H1 (cell line): Measurements from ENCODE around the gene NBEA. TPM values are rescaled to one million over a fixed set of nuclear protein-coding genes. Genes with fewer than 3 reads are reported as not detected.

Source experiments
- CTCF ChIA-PET: fragments of 300-600 bp; sonication (Branson Sonifier 250); formaldehyde crosslinking; loops from one replicate; lab custom pipeline; 2021; ENCODE audit not compliant: partially characterized antibody; lab: Charles Lee
- POLR2A ChIA-PET: fragments of 300-600 bp; sonication (Branson Sonifier 250); formaldehyde crosslinking; loops from one replicate; lab custom pipeline; 2021; ENCODE audit warnings: inconsistent platforms; ENCODE audit not compliant: partially characterized antibody; lab: Charles Lee
- DNase-seq, 2 experiments: peaks; one replicate each; pipeline versions ENCODE4 v3.0.0 to v3.0.0-alpha.2; 2010 to 2022; ENCODE audit warnings: low spot score in 2 of 2, low read depth in 1 of 2, mixed read lengths in 1 of 2
- FAIRE-seq: peaks from 2 replicates; lab custom pipeline; 2011; peaks lifted over from hg19 to GRCh38; lab: Jason Lieb, UNC
- H2AFZ ChIP-seq: 2 replicates; pipeline ENCODE4 v1.8.1; 2012; ENCODE audit warnings: low read length, inconsistent platforms
- H2AK5ac ChIP-seq: 2 replicates; pipeline ENCODE4 v1.6.1; 2013; ENCODE audit warnings: low read depth, low read length
- H2BK120ac ChIP-seq: replicated peaks from 2 replicates; pipeline ENCODE3; 2013; ENCODE audit warnings: low read depth, low read length, inconsistent platforms
- H2BK12ac ChIP-seq: 2 replicates; pipeline ENCODE4 v1.6.1; 2013; ENCODE audit warnings: low read depth, low read length
- H2BK15ac ChIP-seq: 2 replicates; pipeline ENCODE4 v1.6.1; 2013; ENCODE audit warnings: low read length
- H2BK20ac ChIP-seq: 2 replicates; pipeline ENCODE4 v1.6.1; 2013; ENCODE audit warnings: low read length
- H2BK5ac ChIP-seq: 2 replicates; pipeline ENCODE4 v1.6.1; 2013; ENCODE audit warnings: low read depth, low read length
- H3K14ac ChIP-seq: 2 replicates; pipeline ENCODE4 v1.6.1; 2013; ENCODE audit warnings: inconsistent platforms; ENCODE audit not compliant: insufficient read length
- H3K18ac ChIP-seq: 2 replicates; pipeline ENCODE4 v1.6.1; 2013; ENCODE audit warnings: low read length; ENCODE audit errors: extremely low read depth
- H3K23ac ChIP-seq: 2 replicates; pipeline ENCODE4 v1.6.1; 2013; ENCODE audit warnings: inconsistent platforms; ENCODE audit not compliant: insufficient read length
- H3K23me2 ChIP-seq: 2 replicates; pipeline ENCODE4 v1.6.1; 2013; ENCODE audit warnings: low read depth, low read length
- H3K27ac ChIP-seq: 2 replicates; pipeline ENCODE4 v1.6.1; 2011; ENCODE audit warnings: low read depth, low read length, inconsistent platforms
- H3K27me3 ChIP-seq, 4 experiments: replicated peaks in 1 of 4; 1 replicate in 1 of 4; 2 replicates in 3 of 4; pipeline versions ENCODE4 v1.6.1 to v1.8.1; 2011 to 2013; ENCODE audit warnings: low read length in 3 of 4, mild to moderate bottlenecking in 3 of 4, inconsistent platforms in 2 of 4, mixed read lengths in 2 of 4, moderate library complexity in 1 of 4; ENCODE audit not compliant: control insufficient read depth in 3 of 4, insufficient read depth in 3 of 4; ENCODE audit errors: extremely low read depth in 1 of 4
- H3K36me3 ChIP-seq, 4 experiments: 2 replicates each; pipeline versions ENCODE4 v1.6.1 to v1.8.1; 2011 to 2013; ENCODE audit warnings: mild to moderate bottlenecking in 4 of 4, low read length in 3 of 4, moderate library complexity in 2 of 4, control low read depth in 1 of 4, inconsistent platforms in 1 of 4; ENCODE audit not compliant: insufficient read depth in 4 of 4, control insufficient read depth in 2 of 4
- H3K4ac ChIP-seq: replicated peaks from 2 replicates; pipeline ENCODE3; 2013; ENCODE audit warnings: low read length, low read depth, mixed read lengths, inconsistent platforms; ENCODE audit not compliant: insufficient read length
- H3K4me1 ChIP-seq, 4 experiments: replicated peaks in 1 of 4; 1 replicate in 1 of 4; 2 replicates in 3 of 4; pipeline versions ENCODE4 v1.6.1 to v1.8.1; 2011 to 2013; ENCODE audit warnings: low read length in 3 of 4, inconsistent platforms in 2 of 4, mixed read lengths in 1 of 4; ENCODE audit not compliant: insufficient read depth in 4 of 4, control insufficient read depth in 3 of 4
- H3K4me2 ChIP-seq, 2 experiments: 2 replicates each; pipeline versions ENCODE4 v1.6.1 to v1.8.1; 2011 to 2013; ENCODE audit warnings: low read depth in 2 of 2, low read length in 2 of 2, control low read depth in 1 of 2, inconsistent platforms in 1 of 2, mild to moderate bottlenecking in 1 of 2; ENCODE audit not compliant: insufficient read depth in 1 of 2
- H3K4me3 ChIP-seq, 4 experiments: fragments of 200-600, 300-600 bp in 1 of 4; sonication (generic), shearing (Covaris generic), sonication (Bioruptor Twin) in 1 of 4; 2 replicates each; pipeline versions ENCODE4 v1.5.1 to v1.8.1; 2011 to 2016; ENCODE audit warnings: low read length in 4 of 4, low read depth in 3 of 4, control low read depth in 2 of 4, inconsistent platforms in 2 of 4, mild to moderate bottlenecking in 2 of 4, mixed read lengths in 1 of 4, moderate library complexity in 1 of 4; ENCODE audit not compliant: insufficient read depth in 2 of 4; ENCODE audit errors: extremely low read depth in 1 of 4
- H3K56ac ChIP-seq: replicated peaks from 2 replicates; pipeline ENCODE3; 2013; ENCODE audit warnings: low read depth, mild to moderate bottlenecking, mixed read lengths, low read length, inconsistent platforms; ENCODE audit not compliant: insufficient read length
- H3K79me1 ChIP-seq: 2 replicates; pipeline ENCODE4 v1.6.1; 2013; ENCODE audit warnings: low read depth, low read length, control low read depth
- H3K79me2 ChIP-seq, 2 experiments: 2 replicates each; pipeline versions ENCODE4 v1.6.1 to v1.8.1; 2012 to 2013; ENCODE audit warnings: low read length in 2 of 2, mild to moderate bottlenecking in 2 of 2, inconsistent platforms in 1 of 2; ENCODE audit not compliant: insufficient read depth in 2 of 2, control insufficient read depth in 1 of 2
- H3K9ac ChIP-seq, 4 experiments: replicated peaks in 1 of 4; 1 replicate in 1 of 4; 2 replicates in 3 of 4; pipeline versions ENCODE4 v1.6.1 to v1.8.1; 2011 to 2013; ENCODE audit warnings: low read depth in 3 of 4, low read length in 3 of 4, control low read depth in 2 of 4, mild to moderate bottlenecking in 2 of 4, moderate library complexity in 2 of 4, inconsistent platforms in 1 of 4; ENCODE audit errors: extremely low read depth in 1 of 4
- H3K9me3 ChIP-seq, 2 experiments: 2 replicates each; pipeline versions ENCODE4 v1.6.1 to v1.8.1; 2012 to 2013; ENCODE audit warnings: mild to moderate bottlenecking in 2 of 2, moderate library complexity in 2 of 2, control low read depth in 1 of 2, inconsistent platforms in 1 of 2, low read depth in 1 of 2, low read length in 1 of 2, mixed read lengths in 1 of 2; ENCODE audit not compliant: insufficient read depth in 2 of 2
- H4K20me1 ChIP-seq, 2 experiments: replicated peaks in 1 of 2; 2 replicates each; pipeline versions ENCODE3 to v1.8.1; 2011 to 2013; ENCODE audit warnings: inconsistent platforms in 2 of 2, low read length in 2 of 2, mild to moderate bottlenecking in 1 of 2; ENCODE audit not compliant: insufficient read depth in 2 of 2, control insufficient read depth in 1 of 2
- H4K5ac ChIP-seq: 2 replicates; pipeline ENCODE4 v1.6.1; 2013; ENCODE audit warnings: low read length, low read depth, mixed read lengths, inconsistent platforms; ENCODE audit not compliant: insufficient read length
- H4K8ac ChIP-seq: 2 replicates; pipeline ENCODE4 v1.8.0; 2013; ENCODE audit warnings: mild to moderate bottlenecking, moderate library complexity, low read length, inconsistent platforms; ENCODE audit not compliant: insufficient read depth; ENCODE audit errors: extremely low read depth
- H4K91ac ChIP-seq: replicated peaks from 2 replicates; pipeline ENCODE3; 2013; ENCODE audit warnings: low read length, mixed read lengths, inconsistent platforms; ENCODE audit not compliant: insufficient read length
- BCL11A ChIP-seq, 2 experiments: IDR thresholded peaks; one replicate each; pipeline ENCODE4 v1.6.1; 2011; ENCODE audit warnings: low read depth in 2 of 2, low read length in 2 of 2, mild to moderate bottlenecking in 2 of 2
- CBX8 ChIP-seq: fragments of 300-800, 300-1000 bp; sonication (generic); IDR thresholded peaks from 2 replicates; pipeline ENCODE4 v1.7.1; 2016; ENCODE audit warnings: low read depth, low read length, borderline replicate concordance
- CTCF ChIP-seq, 3 experiments: IDR thresholded peaks; 1 replicate in 2 of 3; 2 replicates in 1 of 3; pipeline versions ENCODE4 v1.5.1 to v1.6.1; 2011; ENCODE audit warnings: low read length in 3 of 3, mild to moderate bottlenecking in 3 of 3, inconsistent platforms in 2 of 3, low read depth in 1 of 3, moderate library complexity in 1 of 3; ENCODE audit not compliant: insufficient read depth in 1 of 3; ENCODE audit errors: control extremely low read depth in 1 of 3
- EGR1 ChIP-seq: IDR thresholded peaks from 2 replicates; pipeline ENCODE4 v1.6.1; 2011; ENCODE audit warnings: low read depth, low read length, borderline replicate concordance
- RAD21 ChIP-seq, 2 experiments: IDR thresholded peaks in 1 of 2; conservative IDR thresholded peaks in 1 of 2; 2 replicates each; pipeline ENCODE4 v1.6.1; 2011; ENCODE audit warnings: low read depth in 2 of 2, low read length in 2 of 2, improper control_type of control experiment in 1 of 2, inconsistent platforms in 1 of 2, mild to moderate bottlenecking in 1 of 2, moderate library complexity in 1 of 2
- SP4 ChIP-seq: IDR thresholded peaks from 2 replicates; pipeline ENCODE4 v1.6.1; 2012; ENCODE audit warnings: low read length, inconsistent platforms
- TCF12 ChIP-seq: IDR thresholded peaks from 2 replicates; pipeline ENCODE4 v1.6.1; 2011; ENCODE audit warnings: low read depth, mild to moderate bottlenecking, low read length
- TEAD4 ChIP-seq: IDR thresholded peaks from 2 replicates; pipeline ENCODE4 v1.6.1; 2012; ENCODE audit warnings: low read depth, low read length, inconsistent platforms, mixed read lengths
- WGBS, 2 experiments: shearing (Covaris generic) in 1 of 2; methylation state at CpG; one replicate each; pipeline versions ENCODE4 v1.1.6 to v1.1.7; 2013 to 2015; ENCODE audit warnings: low lambda C conversion rate in 2 of 2, mixed read lengths in 2 of 2, inconsistent platforms in 1 of 2, low coverage in 1 of 2, missing lambda C conversion rate in 1 of 2; ENCODE audit not compliant: insufficient replicate concordance in 2 of 2, insufficient coverage in 1 of 2, insufficient read length in 1 of 2; ENCODE audit errors: extremely low coverage in 1 of 2, missing lambda C conversion rate in 1 of 2; 5-methylcytosine and 5-hydroxymethylcytosine counted together
- polyA plus RNA-seq, 7 experiments: library from polyadenylated mRNA; depleted of rRNA in 3 of 7; stranded (reverse) in 5 of 7; unstranded in 2 of 7; fragments of >200 nt in 5 of 7; fragments of 200-250 nt in 2 of 7; gene quantifications; 1 replicate in 5 of 7; 2 replicates in 1 of 7; 4 replicates in 1 of 7; pipeline versions ENCODE4 v1.2.1 to v1.2.3, GENCODE V29; 2011 to 2013; ENCODE audit warnings: missing spikeins in 2 of 7, mixed read lengths in 2 of 7
- total RNA-seq: library from RNA; stranded (reverse); fragmentation: NEBNext Ultra II Directional; extraction: Animal tissue kit (Norgen Biotek cat#: 25700); gene quantifications from 2 replicates; pipeline ENCODE4 v1.2.1, GENCODE V29; 2021

Gene NBEA
- total and polyA plus RNA-seq, 2 of the 8 experiments (the other 6 are each of a cell fraction or from before 2014, with no cell fraction given) = 14.2 to 21.5 TPM

GRCh38 chr13:35684432-35684831 lies 742.4 kb downstream of the NBEA start:
- Histone ChIP-seq H2BK15ac (no peak overlapping the region), H3K56ac (no peak overlapping the region), H3K27me3 (no peaks in the 10 kb centered on the region), H3K9ac (no peak overlapping the region), H3K36me3 (no peaks in the 10 kb centered on the region), H3K9me3 (no peaks in the 10 kb centered on the region), H3K14ac (no peak overlapping the region), H2AK5ac (no peak overlapping the region), H3K79me2 (no peaks in the 10 kb centered on the region), H3K18ac (no peak overlapping the region), H3K4me1 (peaks cover 0 to 2% (median 0%) of the 10 kb centered on the region in 4 experiments; a peak in 1 of 7 replicates), H4K91ac (no peak overlapping the region), H3K4me3 (no peak overlapping the region), H3K23me2 (no peaks in the 10 kb centered on the region), H4K5ac (no peak overlapping the region), H3K79me1 (no peaks in the 10 kb centered on the region), H3K4ac (no peak overlapping the region)
- 93% methylated on average over 5 of the region's 5 CpGs; no CpG with 5 or more reads in 1 of the 2 experiments for WGBS, 2 experiments
- DNase-seq = peak in 1 of 2 experiments; percentile 22
- POLR2A ChIA-PET = interaction anchor here (0.6 to 1.0 kb wide), 2 partner anchors 13 to 24 kb away, joined by 3 read pairs; no protein-coding TSS in a partner anchor
- CTCF ChIA-PET = interaction anchor here (1.4 kb wide), 1 partner anchor 9 kb away, joined by 6 read pairs; no protein-coding TSS in a partner anchor
- no peak for FAIRE-seq
- TF ChIP-seq RAD21 (IDR thresholded peaks at IDR 0.05 in 1 of 2, conservative IDR thresholded peaks at IDR 0.05 in 1 of 2; ENCODE audit: low read depth in 2 of 2, low read length in 2 of 2) = no peak
- TF ChIP-seq BCL11A (IDR thresholded peaks at IDR 0.05; ENCODE audit: low read depth in 2 of 2, low read length in 2 of 2) = no peak
- no peak for TF ChIP-seq CTCF (IDR thresholded peaks at IDR 0.05; ENCODE audit: control extremely low read depth in 1 of 3, insufficient read depth in 1 of 3, low read depth in 1 of 3, low read length in 3 of 3)
- TF ChIP-seq EGR1 = no peak
- no peak for TF ChIP-seq TCF12
- no peak for TF ChIP-seq SP4
- TF ChIP-seq TEAD4 = no peak
- TF ChIP-seq CBX8 = no peak
- TF ChIP-seq, all 59 proteins: peak for 0
- Histone ChIP-seq H2BK20ac (no peak overlapping the region), H2BK12ac (no peak overlapping the region), H2AFZ (no peak overlapping the region), H4K8ac (no peak overlapping the region; the same call in 1 of the 2 replicates), H4K20me1 (no peaks in the 10 kb centered on the region), H3K4me2 (no peak overlapping the region), H3K27ac (no peak overlapping the region), H3K23ac (no peak overlapping the region), H2BK120ac (no peak overlapping the region), H2BK5ac (no peak overlapping the region)
